Fibroblast of upper back skin (primary cell): ENCODE data around the gene TECPR2.

Experiments used
- DNase-seq: peaks from one replicate; pipeline ENCODE4 v3.0.0-alpha.2; 2013

The TECPR2 gene

DNA sequence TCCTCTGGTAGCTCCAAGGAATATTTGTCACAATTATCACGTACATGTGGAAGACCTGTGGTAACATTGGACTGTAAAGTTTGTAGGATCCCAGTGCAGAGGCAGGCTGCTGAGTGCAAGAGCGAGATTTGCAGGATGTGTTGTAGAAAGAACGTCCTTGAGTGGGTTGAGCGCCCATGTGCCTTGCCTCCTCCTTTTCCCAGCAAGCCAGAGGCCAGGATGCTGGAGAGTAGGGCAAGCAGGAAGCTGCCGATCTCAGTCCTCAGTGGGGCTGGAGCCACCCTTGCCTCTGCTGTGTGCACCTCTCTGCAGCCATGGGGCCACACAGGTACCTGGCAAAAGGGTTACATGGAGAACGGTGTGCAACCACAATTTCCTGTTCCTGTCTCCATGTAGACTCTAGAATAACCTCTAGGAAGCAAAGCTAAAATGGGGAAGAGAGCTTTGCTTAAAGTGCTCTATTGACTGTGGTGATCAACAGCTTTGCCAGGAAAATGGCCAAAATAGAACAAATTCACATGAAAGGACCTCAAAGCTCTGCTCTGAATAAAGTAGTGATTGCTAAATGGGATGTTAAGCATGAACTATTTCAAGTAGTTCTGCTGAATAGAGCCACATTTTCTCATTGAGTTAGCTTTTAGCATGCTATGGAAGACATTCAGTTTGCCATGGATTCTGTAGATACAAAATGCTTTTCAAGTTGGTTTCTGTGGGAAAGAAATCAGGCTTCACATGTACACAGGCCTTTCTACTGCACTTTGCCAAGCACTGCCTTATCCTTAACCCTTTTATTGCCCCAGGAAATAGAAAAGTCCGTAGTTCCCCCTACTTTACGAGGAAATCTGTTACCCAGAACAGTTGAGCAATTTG, 109.4 kb downstream of the TECPR2 start:
- no peak for DNase-seq

DNA sequence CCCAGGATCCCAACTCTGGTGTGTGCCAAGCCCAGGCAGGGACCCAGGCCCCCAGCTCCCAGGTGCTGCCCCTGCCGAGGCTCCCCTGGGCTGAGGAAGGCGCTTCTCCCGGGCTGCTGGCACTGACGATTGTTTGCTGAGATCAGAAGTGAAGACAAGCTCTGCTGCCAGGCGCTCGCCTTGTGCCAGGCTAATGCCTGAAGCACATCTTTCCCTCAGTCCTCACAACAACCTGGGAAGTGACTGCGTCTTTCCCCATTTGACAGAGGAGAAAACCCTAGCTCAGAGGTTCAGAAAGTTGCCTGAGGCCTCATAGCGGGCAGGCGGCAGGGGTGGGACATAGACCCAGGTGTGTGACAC, 110.0 kb downstream of the TECPR2 start:
- no peak for DNase-seq

DNA sequence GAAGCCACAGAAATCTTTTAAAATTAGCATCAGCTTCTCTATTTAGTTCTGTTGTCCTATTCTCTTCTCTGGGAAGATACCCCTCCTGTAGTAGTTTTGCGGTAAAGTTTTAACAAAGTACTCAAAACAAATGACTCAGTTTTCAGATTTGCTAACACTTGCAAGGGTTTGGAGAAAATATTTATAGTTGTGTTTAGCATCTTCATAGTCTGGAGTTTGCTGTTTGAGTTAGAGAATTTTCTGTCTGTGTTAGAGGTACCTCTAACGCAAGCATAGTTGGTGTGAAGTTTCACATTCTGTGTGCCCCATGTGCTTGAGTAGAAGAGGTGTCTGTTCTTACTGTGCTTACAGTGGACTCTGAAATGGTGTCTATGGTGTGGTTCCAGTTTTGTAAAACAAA, 110.8 kb downstream of the TECPR2 start:
- no peak for DNase-seq

DNA sequence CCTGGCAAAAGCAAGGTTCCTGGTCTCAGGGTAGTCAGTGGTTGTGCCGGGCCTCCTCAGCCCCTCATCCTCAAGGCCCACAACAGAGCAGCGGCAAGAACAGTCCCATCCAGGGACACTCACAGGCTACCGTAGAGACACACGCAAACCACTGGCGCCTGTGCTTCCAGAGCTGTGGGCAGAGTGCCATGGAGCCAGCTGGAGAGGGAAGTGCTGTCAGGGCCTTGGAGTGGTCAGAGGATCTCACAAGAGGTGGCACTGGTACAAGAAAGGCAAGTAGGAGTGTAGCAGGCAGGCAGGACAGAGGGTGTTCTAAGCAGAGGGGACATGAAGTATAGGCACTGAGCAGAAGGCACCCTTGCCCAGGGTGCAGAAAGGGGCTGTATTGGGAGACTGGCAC, 112.2 kb downstream of the TECPR2 start:
- DNase-seq: no peak

DNA sequence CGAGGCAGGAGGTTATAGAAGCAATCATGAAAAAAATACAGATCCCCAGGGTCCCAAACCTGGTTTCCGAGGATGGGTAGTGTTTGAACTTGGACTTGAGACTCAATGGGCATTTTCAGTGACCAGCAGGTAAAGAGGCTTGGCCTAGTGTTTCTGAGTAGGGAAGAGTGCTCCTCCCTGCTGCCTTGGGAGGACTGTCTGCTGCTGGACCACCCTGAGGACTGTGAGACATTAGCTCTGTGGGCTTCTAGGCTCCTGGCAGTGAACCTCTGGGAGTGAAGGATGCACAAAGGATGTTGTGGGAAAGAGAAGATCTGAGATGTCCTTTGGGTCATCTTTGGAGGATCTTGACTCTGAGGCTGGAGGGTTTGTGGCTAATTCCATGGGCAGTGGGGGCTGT, 116.4 kb downstream of the TECPR2 start:
- no peak for DNase-seq

GRCh38 chr14:102479777-102480176, 117.0 kb downstream of the TECPR2 start:
- DNase-seq: no peak

GRCh38 chr14:102481371-102481770, 118.6 kb downstream of the TECPR2 start:
- no peak for DNase-seq

DNA sequence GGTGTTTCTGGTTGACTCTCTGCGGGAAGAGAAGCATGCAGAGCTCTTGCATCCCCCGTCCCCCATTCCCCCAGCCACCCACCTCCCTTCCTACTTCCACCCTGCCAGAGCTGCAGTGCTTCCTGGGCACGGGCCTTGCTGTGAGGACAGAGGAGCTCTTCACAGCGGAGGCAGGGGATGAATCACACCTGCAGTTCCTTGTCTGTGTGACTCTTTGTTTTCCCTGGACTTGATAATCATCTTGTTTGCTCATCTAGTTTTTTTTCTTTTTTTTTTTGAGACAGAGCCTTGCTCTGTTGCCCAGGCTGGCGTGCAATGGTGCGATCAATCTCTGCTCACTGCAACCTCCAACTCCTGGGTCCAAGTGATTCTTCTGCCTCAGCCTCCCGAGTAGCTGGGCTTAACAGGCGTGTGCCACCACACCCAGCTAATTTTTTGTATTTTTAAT, 119.1 kb downstream of the TECPR2 start:
- no peak for DNase-seq

DNA sequence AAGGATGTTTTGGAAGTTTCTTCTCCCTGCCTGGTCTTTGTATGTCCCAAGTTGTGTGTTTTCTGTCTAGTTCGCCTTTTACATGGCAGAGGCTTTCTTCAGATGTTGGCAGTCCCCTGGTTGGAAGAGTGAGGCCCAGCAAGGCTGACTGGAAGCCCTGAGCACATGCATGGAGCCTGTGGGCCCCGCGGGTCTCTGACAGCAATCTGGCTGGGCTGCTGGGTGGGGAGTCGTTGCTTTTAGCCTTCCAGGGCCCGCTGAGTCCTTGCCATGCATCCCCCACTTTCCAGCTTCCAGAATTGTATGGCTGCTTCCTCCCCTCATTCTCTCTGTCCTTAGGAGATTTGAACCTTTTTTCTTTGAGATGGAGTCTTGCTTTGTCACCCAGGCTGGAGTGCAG, 121.6 kb downstream of the TECPR2 start:
- no peak for DNase-seq

GRCh38 chr14:102485693-102486512, 123.2 kb downstream of the TECPR2 start:
- no peak for DNase-seq

DNA sequence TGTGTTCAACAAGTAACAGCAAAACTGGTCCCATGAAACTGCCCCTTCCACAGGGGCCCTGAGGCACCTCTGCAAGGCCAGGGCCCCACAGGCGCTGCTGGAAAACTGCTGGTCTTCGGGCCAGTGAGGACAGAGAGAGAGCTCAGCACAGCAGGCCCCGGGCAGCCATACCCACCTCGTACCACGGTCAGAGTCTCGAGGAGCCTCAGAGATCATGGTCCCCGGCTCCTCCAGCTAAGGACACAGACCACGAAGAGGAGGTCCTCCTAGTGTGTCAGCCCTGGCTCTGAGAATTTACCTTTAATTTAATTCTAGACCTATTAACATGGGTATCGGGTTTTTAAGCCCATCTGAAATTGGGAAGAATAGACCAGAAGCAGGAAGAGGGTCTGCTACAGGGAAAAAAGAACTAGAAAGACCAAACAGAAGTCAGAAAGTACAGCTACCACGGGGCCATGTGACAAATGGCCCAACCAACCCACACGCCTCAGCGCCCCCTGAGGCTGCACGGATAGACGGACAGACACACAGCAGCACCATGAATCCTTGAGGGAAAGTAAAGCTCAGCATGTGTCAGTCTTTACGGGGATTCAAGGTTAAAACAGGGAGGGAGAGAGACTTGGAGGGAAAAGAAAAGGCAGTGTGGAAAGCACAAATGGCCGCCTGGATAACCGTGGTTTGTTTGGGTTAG, 123.9 kb downstream of the TECPR2 start:
- DNase-seq: no peak

GRCh38 chr14:102487204-102487577, 124.5 kb downstream of the TECPR2 start:
- DNase-seq: no peak

DNA sequence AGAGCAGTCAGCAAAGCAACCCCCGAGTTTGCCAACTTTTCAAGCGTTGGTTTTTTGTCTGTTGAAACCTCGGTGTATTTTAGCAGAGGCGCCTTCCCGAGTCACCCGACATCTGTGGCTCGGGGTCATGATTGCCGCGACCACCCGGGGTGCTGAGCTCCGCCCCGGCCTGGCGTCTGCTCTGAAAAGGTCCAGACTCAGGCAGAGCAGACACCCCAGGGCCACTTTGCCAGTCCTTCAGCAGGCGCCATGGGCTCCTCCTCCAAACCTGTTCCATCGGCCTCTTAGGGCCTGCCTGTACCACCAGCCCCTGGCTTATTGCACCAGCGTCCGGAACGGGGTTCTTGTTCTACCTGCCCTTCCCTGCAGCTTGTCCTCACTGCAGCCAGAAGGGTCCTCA, 127.7 kb downstream of the TECPR2 start:
- no peak for DNase-seq

- no peak for DNase-seq
Measured at GRCh38 chr14:102491366-102491765, 128.6 kb downstream of the TECPR2 start.

- no peak for DNase-seq
Measured at GRCh38 chr14:102491786-102492530, 129.2 kb downstream of the TECPR2 start.

- DNase-seq: no peak
Measured at GRCh38 chr14:102492531-102492910, 129.8 kb downstream of the TECPR2 start.

DNA sequence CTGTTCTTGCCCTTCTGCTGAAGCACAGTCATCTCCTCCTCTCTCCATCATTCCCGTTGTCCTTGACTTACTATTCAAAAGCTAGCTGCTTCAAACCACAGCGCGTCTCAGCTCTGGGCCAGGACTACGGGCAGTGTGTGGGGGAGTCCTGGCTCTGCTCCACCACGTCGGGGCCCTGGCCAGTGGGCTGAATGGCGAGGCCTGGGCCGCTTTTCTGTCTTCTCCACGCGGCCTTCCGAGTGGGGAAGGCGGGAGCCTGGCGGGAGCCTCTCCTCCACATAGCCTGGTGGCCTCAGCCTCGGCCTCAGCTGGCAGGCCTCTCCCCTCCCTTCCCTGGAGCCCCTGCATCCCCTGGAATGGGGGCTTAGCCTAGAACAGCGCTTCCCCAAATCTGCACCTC, 130.4 kb downstream of the TECPR2 start:
- DNase-seq: no peak

- DNase-seq: no peak
Measured at GRCh38 chr14:102493585-102493984, 130.8 kb downstream of the TECPR2 start.

DNA sequence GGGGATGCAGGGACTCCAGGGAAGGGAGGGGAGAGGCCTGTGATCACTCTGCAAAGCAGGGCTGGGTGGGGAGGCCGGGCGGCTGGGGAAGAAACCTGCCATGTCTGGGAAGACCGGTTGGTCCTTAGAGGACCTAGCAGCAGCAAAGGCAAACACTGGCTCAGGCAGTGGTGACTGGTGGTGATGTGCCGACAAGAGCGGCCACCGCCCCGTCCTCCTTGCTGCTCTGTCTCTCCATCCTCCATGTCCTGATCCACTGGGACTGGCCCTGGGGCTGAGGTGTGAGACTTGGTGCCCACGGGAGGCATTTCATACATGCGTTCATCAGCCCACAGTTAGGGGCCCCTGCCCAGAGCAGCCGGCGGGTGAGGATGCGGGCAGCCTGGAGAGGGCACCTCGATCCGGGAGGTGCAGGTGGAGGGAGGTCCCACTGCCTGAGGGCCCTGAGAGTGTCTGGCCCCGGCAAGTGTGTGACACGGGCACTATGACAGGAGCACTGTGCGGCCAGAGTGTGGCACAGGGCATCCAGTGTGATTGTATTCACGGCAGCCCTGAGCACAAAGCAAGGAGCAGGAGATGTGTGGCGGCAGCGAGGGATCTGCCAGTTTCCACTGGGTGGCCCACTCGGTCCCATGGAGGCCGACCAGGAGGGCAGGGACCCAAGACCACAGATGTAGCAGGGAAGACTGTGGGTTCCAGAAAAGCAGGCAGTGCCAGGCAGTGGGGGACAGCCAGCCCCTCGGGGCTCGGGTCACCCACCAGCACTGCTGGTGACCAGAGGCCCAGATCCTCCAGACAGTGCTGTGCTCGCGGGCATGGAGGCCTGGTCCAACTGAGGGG, 133.0 kb downstream of the TECPR2 start:
- no peak for DNase-seq

DNA sequence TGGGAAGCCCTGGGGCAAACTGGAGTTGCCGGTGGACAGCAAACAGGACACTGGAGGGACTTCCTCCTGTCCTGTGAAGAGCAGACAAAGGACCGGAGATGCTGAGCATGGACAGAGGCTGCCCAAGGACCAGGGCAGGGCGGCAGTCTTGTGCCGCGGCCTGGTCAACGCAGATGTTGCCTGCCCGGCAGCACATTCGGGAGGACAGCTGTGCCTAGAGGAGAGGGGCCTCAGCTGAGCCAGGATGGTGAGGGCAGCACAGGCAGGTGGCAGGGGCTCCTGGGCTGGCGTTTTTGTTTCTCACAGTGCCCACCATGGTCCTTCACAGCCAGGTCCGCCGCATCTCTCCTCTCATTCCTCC, 133.6 kb downstream of the TECPR2 start:
- no peak for DNase-seq

GRCh38 chr14:102496958-102497744, 134.4 kb downstream of the TECPR2 start:
- DNase-seq: no peak
